NCI-H146 (cell line): Measurements from ENCODE around the gene ZNF595.
"Not testable (repeated sequence)": the region's sequence is repeated elsewhere in the genome, so short reads cannot be mapped to it uniquely, and the experiment has no call there.

Experiments used
- DNase-seq: peaks from one replicate; lab custom pipeline; 2025; lab: John Stamatoyannopoulos, UW

Gene ZNF595

GRCh38 chr4:86559-87324, 33.6 kb downstream of the ZNF595 start:
- not testable (repeated sequence) for DNase-seq

GRCh38 chr4:98386-98785, 45.3 kb downstream of the ZNF595 start:
- DNase-seq: no peak

- no peak for DNase-seq
Measured at GRCh38 chr4:99863-100262, 46.7 kb downstream of the ZNF595 start.

GRCh38 chr4:107083-107443, 53.9 kb downstream of the ZNF595 start:
- DNase-seq: no peak

- DNase-seq: no peak
Measured at GRCh38 chr4:107444-108429, 54.6 kb downstream of the ZNF595 start.

GRCh38 chr4:112771-113170, 59.6 kb downstream of the ZNF595 start:
- DNase-seq: no peak

- DNase-seq: no peak
Measured at GRCh38 chr4:113732-114131, 60.6 kb downstream of the ZNF595 start.

- no peak for DNase-seq
Measured at GRCh38 chr4:114149-114548, 61.0 kb downstream of the ZNF595 start.

GRCh38 chr4:116499-116898, 63.4 kb downstream of the ZNF595 start:
- no peak for DNase-seq

GRCh38 chr4:120616-121015, 67.5 kb downstream of the ZNF595 start:
- DNase-seq: no peak

GRCh38 chr4:121408-122084, 68.4 kb downstream of the ZNF595 start:
- no peak for DNase-seq

- not testable (repeated sequence) for DNase-seq
Measured at GRCh38 chr4:123922-124274, 70.8 kb downstream of the ZNF595 start.

GRCh38 chr4:124275-125081, 71.4 kb downstream of the ZNF595 start, which contains the start of gene ZNF718:
Gene ZNF718, plus strand, starts transcription at chr4:124501. Its CDS starts 170 bp downstream, at chr4:124671.
- DNase-seq: peak; percentile 93

GRCh38 chr4:125091-125771, 72.1 kb downstream of the ZNF595 start:
- peak; percentile 36 for DNase-seq

- no peak for DNase-seq
Measured at GRCh38 chr4:125833-126232, 72.7 kb downstream of the ZNF595 start.

- DNase-seq: no peak
Measured at GRCh38 chr4:132483-132882, 79.4 kb downstream of the ZNF595 start.
